ENCODE measurements around the gene TREML4. TPM values are rescaled to one million over a fixed set of nuclear protein-coding genes. Genes with fewer than 3 reads are reported as not detected.
A peak's percentile ranks its signal among the peaks of the same experiment; 100 is the strongest.
"Not testable (repeated sequence)": the region's sequence is repeated elsewhere in the genome, so short reads cannot be mapped to it uniquely, and the experiment has no call there.

TREML4 gene
- total RNA-seq, 2 donors from 2014 or later: not detected

DNA sequence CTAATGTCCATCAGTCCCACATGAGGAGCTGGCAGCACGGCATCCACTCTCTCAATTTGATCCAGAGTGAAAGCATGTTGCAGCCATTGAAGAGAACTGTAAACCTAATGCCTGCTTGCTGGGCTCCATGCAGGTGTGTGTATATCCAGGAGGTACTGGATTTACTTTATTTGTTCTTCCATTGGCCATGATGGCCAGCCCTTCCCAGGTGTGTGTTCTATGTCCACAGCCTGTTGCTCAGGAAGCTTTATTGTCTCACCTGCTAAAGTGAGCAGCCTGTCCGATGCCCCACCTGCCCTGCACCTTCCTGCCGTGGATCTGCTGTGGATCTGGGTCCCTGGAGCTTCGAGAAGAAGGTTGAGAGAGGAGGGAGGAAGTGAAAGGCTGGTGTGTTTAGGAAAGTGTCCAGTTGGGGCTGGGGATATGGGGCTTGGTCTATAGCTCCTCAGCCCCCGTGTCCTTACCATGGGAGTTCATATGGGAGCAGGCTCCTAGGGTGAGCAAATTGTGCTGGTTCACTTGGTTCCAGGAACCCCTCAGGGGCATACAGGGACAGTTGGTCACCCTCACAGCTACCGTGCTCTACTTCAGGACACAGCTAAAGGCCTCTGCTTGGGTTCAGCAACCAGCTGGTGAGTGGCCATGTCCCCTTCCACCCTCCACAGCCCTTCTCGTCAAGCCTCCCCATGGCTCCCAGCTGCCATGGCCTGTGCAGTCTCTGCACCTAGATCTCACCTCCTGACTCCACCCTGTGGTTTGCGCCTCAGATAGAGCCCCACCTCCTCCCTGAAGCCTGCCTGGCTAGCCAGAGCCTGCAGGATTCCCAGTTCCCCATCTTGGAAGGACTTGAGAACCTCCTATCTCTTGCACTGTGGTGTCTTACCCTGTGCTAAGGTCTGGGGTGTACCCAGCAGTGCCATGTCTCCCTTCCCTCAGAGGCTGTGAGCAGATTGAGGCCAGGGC is 39.9 kb upstream of the TREML4 start:
- peaks cover 15% of the 10 kb centered on the region for H3K9me3 Mint-ChIP-seq
- H3K4me3 ChIP-seq (ENCODE audit: low read length): peak overlapping the region; percentile 56
- H3K27me3 Mint-ChIP-seq (ENCODE audit: insufficient read depth): peaks cover 7% of the 10 kb centered on the region
- H3K9me3 ChIP-seq (ENCODE audit: control insufficient read depth, low read length): peaks cover 17% of the 10 kb centered on the region
- no peak overlapping the region for H3K4me3 Mint-ChIP-seq
- H3K27me3 ChIP-seq (ENCODE audit: control insufficient read depth, insufficient read depth, low read length, poor library complexity, severe bottlenecking): no peaks in the 10 kb centered on the region
- no peak overlapping the region for H3K27ac Mint-ChIP-seq
- DNase-seq: no peak
- TF ChIP-seq CTCF (conservative IDR thresholded peaks at IDR 0.05): no peak
- WGBS, 2 experiments (ENCODE audit: insufficient coverage in 1 of 2, insufficient read length in 1 of 2): 92 to 94% methylated on average over 5 to 8 of the region's 8 CpGs
- no peak overlapping the region for H3K27ac ChIP-seq (ENCODE audit: low read depth, low read length)
- no peaks in the 10 kb centered on the region for H3K36me3 ChIP-seq (ENCODE audit: control insufficient read depth, insufficient read depth, low read length)
- H3K9ac ChIP-seq (ENCODE audit: extremely low read depth, low read length, poor library complexity, severe bottlenecking): no peak overlapping the region
- peaks cover 11% of the 10 kb centered on the region for H3K4me1 Mint-ChIP-seq
- no peaks in the 10 kb centered on the region for H3K36me3 Mint-ChIP-seq (ENCODE audit: low read depth)
- peaks cover 3% of the 10 kb centered on the region for H3K4me1 ChIP-seq (ENCODE audit: control insufficient read depth, insufficient read depth, low read length)

DNA sequence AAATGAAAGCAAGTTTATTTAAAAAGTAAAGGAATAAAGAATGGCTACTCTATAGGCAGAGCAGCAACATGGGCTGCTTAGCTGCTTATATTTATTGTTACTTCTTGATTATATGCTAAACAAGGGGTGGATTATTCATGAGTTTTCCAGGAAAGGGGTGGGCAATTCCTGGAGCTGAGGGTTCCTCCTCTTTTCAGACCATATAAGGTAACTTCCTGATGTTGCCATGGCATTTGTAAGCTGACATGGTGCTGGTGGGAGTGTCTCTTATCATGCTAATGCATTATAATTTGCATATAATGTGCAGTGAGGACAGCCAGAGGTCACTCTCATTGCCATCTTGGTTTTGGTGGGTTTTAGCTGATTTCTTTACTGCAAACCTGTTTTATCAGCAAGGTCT is 39.1 kb upstream of the TREML4 start:
- H3K27ac Mint-ChIP-seq; DNase-seq; H3K4me3 Mint-ChIP-seq; H3K4me1 ChIP-seq (ENCODE audit: control insufficient read depth, insufficient read depth, low read length); H3K27ac ChIP-seq (ENCODE audit: low read depth, low read length); H3K27me3 Mint-ChIP-seq (ENCODE audit: insufficient read depth); H3K36me3 ChIP-seq (ENCODE audit: control insufficient read depth, insufficient read depth, low read length); H3K27me3 ChIP-seq (ENCODE audit: control insufficient read depth, insufficient read depth, low read length, poor library complexity, severe bottlenecking); H3K36me3 Mint-ChIP-seq (ENCODE audit: low read depth); H3K9ac ChIP-seq (ENCODE audit: extremely low read depth, low read length, poor library complexity, severe bottlenecking): not testable (repeated sequence)
- Histone ChIP-seq H3K4me3 (ENCODE audit: low read length) (peak overlapping the region; percentile 56), H3K9me3 (ENCODE audit: control insufficient read depth, low read length) (peaks cover 17% of the 10 kb centered on the region)
- Mint-ChIP-seq H3K4me1 (peaks cover 11% of the 10 kb centered on the region), H3K9me3 (peaks cover 15% of the 10 kb centered on the region)

GRCh38 chr6:41189967-41190366 is 38.2 kb upstream of the TREML4 start:
- DNase-seq: no peak
- H3K4me1 Mint-ChIP-seq: peaks cover 11% of the 10 kb centered on the region
- Histone ChIP-seq H3K9ac (ENCODE audit: extremely low read depth, low read length, poor library complexity, severe bottlenecking) (no peak overlapping the region), H3K4me1 (ENCODE audit: control insufficient read depth, insufficient read depth, low read length) (peaks cover 3% of the 10 kb centered on the region), H3K27me3 (ENCODE audit: control insufficient read depth, insufficient read depth, low read length, poor library complexity, severe bottlenecking) (no peaks in the 10 kb centered on the region), H3K9me3 (ENCODE audit: control insufficient read depth, low read length) (peaks cover 17% of the 10 kb centered on the region), H3K36me3 (ENCODE audit: control insufficient read depth, insufficient read depth, low read length) (no peaks in the 10 kb centered on the region), H3K4me3 (ENCODE audit: low read length) (peak overlapping the region; percentile 56), H3K27ac (ENCODE audit: low read depth, low read length) (no peak overlapping the region)
- no peak overlapping the region for H3K27ac Mint-ChIP-seq
- H3K9me3 Mint-ChIP-seq: peaks cover 15% of the 10 kb centered on the region
- 93 to 100% methylated on average over 1 to 2 of the region's 2 CpGs for WGBS, 2 experiments (ENCODE audit: insufficient coverage in 1 of 2, insufficient read length in 1 of 2)
- H3K27me3 Mint-ChIP-seq (ENCODE audit: insufficient read depth): peaks cover 15% of the 10 kb centered on the region
- TF ChIP-seq CTCF (conservative IDR thresholded peaks at IDR 0.05): no peak
- no peaks in the 10 kb centered on the region for H3K36me3 Mint-ChIP-seq (ENCODE audit: low read depth)
- H3K4me3 Mint-ChIP-seq: no peak overlapping the region

Data from endodermal cell (in vitro differentiated cells).